ENCODE results near the gene ZBED4.

The ZBED4 gene

GRCh38 chr22:49920859-49921258, 67.2 kb downstream of the ZBED4 start:
- Histone ChIP-seq H3K9ac (ENCODE audit: insufficient read length, low read depth) (no peak overlapping the region), H3K9me3 (ENCODE audit: insufficient read depth, low read length) (no peaks in the 10 kb centered on the region), H3K4me1 (ENCODE audit: insufficient read depth, insufficient read length) (peaks cover 12% of the 10 kb centered on the region), H3K27me3 (ENCODE audit: insufficient read depth, insufficient read length) (no peaks in the 10 kb centered on the region), H3K36me3 (ENCODE audit: insufficient read depth, insufficient read length, low read length) (peaks cover 41% of the 10 kb centered on the region), H3K4me3 (ENCODE audit: insufficient read length, low read depth) (no peak overlapping the region)
- no peak for DNase-seq (ENCODE audit: low read depth, low spot score)
- TF ChIP-seq SUZ12 (IDR thresholded peaks at IDR 0.05; ENCODE audit: extremely low read depth, insufficient read depth, insufficient read length) (no peak), ZNF274 (IDR thresholded peaks at IDR 0.05; ENCODE audit: low read depth, low read length) (no peak), YY1 (IDR thresholded peaks at IDR 0.05; ENCODE audit: insufficient read depth, insufficient read length) (no peak)

- no peaks in the 10 kb centered on the region for H3K27me3 ChIP-seq (ENCODE audit: insufficient read depth, insufficient read length)
- H3K4me3 ChIP-seq (ENCODE audit: insufficient read length, low read depth) = no peak overlapping the region
- no peak for DNase-seq (ENCODE audit: low read depth, low spot score)
- TF ChIP-seq YY1 (IDR thresholded peaks at IDR 0.05; ENCODE audit: insufficient read depth, insufficient read length) = no peak
- H3K9ac ChIP-seq (ENCODE audit: insufficient read length, low read depth) = no peak overlapping the region
- H3K4me1 ChIP-seq (ENCODE audit: insufficient read depth, insufficient read length) = peaks cover 11% of the 10 kb centered on the region
- no peaks in the 10 kb centered on the region for H3K9me3 ChIP-seq (ENCODE audit: insufficient read depth, low read length)
- H3K36me3 ChIP-seq (ENCODE audit: insufficient read depth, insufficient read length, low read length) = peaks cover 42% of the 10 kb centered on the region
These were observed 68.0 kb downstream of the ZBED4 start for GRCh38 chr22:49921508-49922278.

- Histone ChIP-seq H3K36me3 (ENCODE audit: insufficient read depth, insufficient read length, low read length) (peaks cover 40% of the 10 kb centered on the region), H3K27me3 (ENCODE audit: insufficient read depth, insufficient read length) (no peaks in the 10 kb centered on the region), H3K9me3 (ENCODE audit: insufficient read depth, low read length) (no peaks in the 10 kb centered on the region), H3K4me1 (ENCODE audit: insufficient read depth, insufficient read length) (peaks cover 9% of the 10 kb centered on the region), H3K9ac (ENCODE audit: insufficient read length, low read depth) (no peak overlapping the region), H3K4me3 (ENCODE audit: insufficient read length, low read depth) (no peak overlapping the region)
- no peak for TF ChIP-seq SUZ12 (IDR thresholded peaks at IDR 0.05; ENCODE audit: extremely low read depth, insufficient read depth, insufficient read length)
- TF ChIP-seq YY1 (IDR thresholded peaks at IDR 0.05; ENCODE audit: insufficient read depth, insufficient read length) = no peak
- no peak for TF ChIP-seq ZNF274 (IDR thresholded peaks at IDR 0.05; ENCODE audit: low read depth, low read length)
- DNase-seq (ENCODE audit: low read depth, low spot score) = no peak
These were observed 68.8 kb downstream of the ZBED4 start for GRCh38 chr22:49922484-49922883.

- Histone ChIP-seq H3K36me3 (ENCODE audit: insufficient read depth, insufficient read length, low read length) (peaks cover 43% of the 10 kb centered on the region), H3K9ac (ENCODE audit: insufficient read length, low read depth) (peak overlapping the region; percentile 21), H3K4me1 (ENCODE audit: insufficient read depth, insufficient read length) (peaks cover 9% of the 10 kb centered on the region), H3K9me3 (ENCODE audit: insufficient read depth, low read length) (no peaks in the 10 kb centered on the region), H3K4me3 (ENCODE audit: insufficient read length, low read depth) (no peak overlapping the region), H3K27me3 (ENCODE audit: insufficient read depth, insufficient read length) (no peaks in the 10 kb centered on the region)
- DNase-seq (ENCODE audit: low read depth, low spot score) = no peak
- TF ChIP-seq SUZ12 (IDR thresholded peaks at IDR 0.05; ENCODE audit: extremely low read depth, insufficient read depth, insufficient read length) (no peak), YY1 (IDR thresholded peaks at IDR 0.05; ENCODE audit: insufficient read depth, insufficient read length) (no peak), ZNF274 (IDR thresholded peaks at IDR 0.05; ENCODE audit: low read depth, low read length) (no peak)
These were observed 69.3 kb downstream of the ZBED4 start for GRCh38 chr22:49922926-49923325.

GRCh38 chr22:49923445-49923844, 69.8 kb downstream of the ZBED4 start:
- peak overlapping the region; percentile 21 for H3K9ac ChIP-seq (ENCODE audit: insufficient read length, low read depth)
- H3K4me3 ChIP-seq (ENCODE audit: insufficient read length, low read depth) = no peak overlapping the region
- H3K36me3 ChIP-seq (ENCODE audit: insufficient read depth, insufficient read length, low read length) = peaks cover 43% of the 10 kb centered on the region
- TF ChIP-seq ZNF274 (IDR thresholded peaks at IDR 0.05; ENCODE audit: low read depth, low read length) (no peak), YY1 (IDR thresholded peaks at IDR 0.05; ENCODE audit: insufficient read depth, insufficient read length) (no peak), SUZ12 (IDR thresholded peaks at IDR 0.05; ENCODE audit: extremely low read depth, insufficient read depth, insufficient read length) (no peak)
- no peaks in the 10 kb centered on the region for H3K9me3 ChIP-seq (ENCODE audit: insufficient read depth, low read length)
- DNase-seq (ENCODE audit: low read depth, low spot score) = no peak
- peaks cover 9% of the 10 kb centered on the region for H3K4me1 ChIP-seq (ENCODE audit: insufficient read depth, insufficient read length)
- H3K27me3 ChIP-seq (ENCODE audit: insufficient read depth, insufficient read length) = no peaks in the 10 kb centered on the region

GRCh38 chr22:49924113-49924833, 70.6 kb downstream of the ZBED4 start:
- H3K9ac ChIP-seq (ENCODE audit: insufficient read length, low read depth) = no peak overlapping the region
- no peak for DNase-seq (ENCODE audit: low read depth, low spot score)

GRCh38 chr22:49925525-49926128, 72.0 kb downstream of the ZBED4 start:
- Histone ChIP-seq H3K9me3 (ENCODE audit: insufficient read depth, low read length) (no peaks in the 10 kb centered on the region), H3K36me3 (ENCODE audit: insufficient read depth, insufficient read length, low read length) (peaks cover 34% of the 10 kb centered on the region), H3K4me1 (ENCODE audit: insufficient read depth, insufficient read length) (peaks cover 12% of the 10 kb centered on the region), H3K27me3 (ENCODE audit: insufficient read depth, insufficient read length) (peaks cover 11% of the 10 kb centered on the region), H3K9ac (ENCODE audit: insufficient read length, low read depth) (no peak overlapping the region), H3K4me3 (ENCODE audit: insufficient read length, low read depth) (no peak overlapping the region)
- no peak for TF ChIP-seq YY1 (IDR thresholded peaks at IDR 0.05; ENCODE audit: insufficient read depth, insufficient read length)
- no peak for TF ChIP-seq SUZ12 (IDR thresholded peaks at IDR 0.05; ENCODE audit: extremely low read depth, insufficient read depth, insufficient read length)
- TF ChIP-seq ZNF274 (IDR thresholded peaks at IDR 0.05; ENCODE audit: low read depth, low read length) = no peak
- DNase-seq (ENCODE audit: low read depth, low spot score) = no peak

More at GRCh38 chr22:49924113-49924833, 70.6 kb downstream of the ZBED4 start:
- TF ChIP-seq ZNF274 (IDR thresholded peaks at IDR 0.05; ENCODE audit: low read depth, low read length) (no peak), SUZ12 (IDR thresholded peaks at IDR 0.05; ENCODE audit: extremely low read depth, insufficient read depth, insufficient read length) (no peak), YY1 (IDR thresholded peaks at IDR 0.05; ENCODE audit: insufficient read depth, insufficient read length) (no peak)
- no peaks in the 10 kb centered on the region for H3K9me3 ChIP-seq (ENCODE audit: insufficient read depth, low read length)
- H3K4me1 ChIP-seq (ENCODE audit: insufficient read depth, insufficient read length) = peaks cover 5% of the 10 kb centered on the region
- H3K36me3 ChIP-seq (ENCODE audit: insufficient read depth, insufficient read length, low read length) = peaks cover 43% of the 10 kb centered on the region
- H3K4me3 ChIP-seq (ENCODE audit: insufficient read length, low read depth) = no peak overlapping the region
- H3K27me3 ChIP-seq (ENCODE audit: insufficient read depth, insufficient read length) = no peaks in the 10 kb centered on the region
